GM10266 (cell line): ENCODE data around the gene TMEM147.

ENCODE experiments used
- DNase-seq: peaks from one replicate; pipeline ENCODE4 v3.0.0; 2012; ENCODE audit errors: extremely low spot score
- CTCF ChIP-seq: IDR thresholded peaks from 2 replicates; pipeline ENCODE4 v1.5.1; 2012; ENCODE audit warnings: mild to moderate bottlenecking, low read depth; ENCODE audit not compliant: control insufficient read depth, insufficient read depth; ENCODE audit errors: missing control alignments

TMEM147 gene

DNA sequence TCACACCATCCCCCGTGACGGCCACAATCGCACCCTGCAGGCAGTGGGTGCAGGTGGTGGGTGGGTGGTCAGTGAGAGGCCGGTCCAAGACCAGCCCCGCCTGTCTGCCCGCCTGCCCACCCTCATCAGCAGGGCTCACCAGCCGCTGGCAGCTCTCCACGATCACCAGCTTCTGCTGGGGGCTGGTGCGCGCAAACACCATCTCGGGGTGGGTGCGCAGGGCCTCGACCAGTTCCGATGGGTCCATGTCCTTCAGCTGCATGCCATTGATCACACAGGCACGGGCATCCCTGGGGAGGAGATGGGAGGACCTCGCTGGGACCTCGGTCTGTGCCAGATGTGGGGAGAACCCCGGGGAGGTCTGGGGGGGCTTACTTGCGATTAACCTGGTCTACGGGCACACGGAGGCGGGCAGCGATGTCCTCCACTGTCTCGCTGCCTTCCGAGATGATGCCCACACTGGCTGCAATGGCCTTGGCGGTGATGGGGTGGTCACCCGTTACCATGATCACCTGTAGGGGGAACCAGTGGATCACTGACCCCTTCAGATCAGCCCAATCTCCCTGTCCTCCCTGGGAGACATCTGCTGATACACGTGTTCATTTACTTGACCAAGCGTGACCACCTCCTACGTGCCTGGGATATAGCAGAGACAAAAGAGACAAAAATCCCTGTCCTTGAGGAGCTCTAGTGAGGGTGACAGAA lies 10.0 kb downstream of the TMEM147 start:
- TF ChIP-seq CTCF: peak; percentile 34
- DNase-seq: no peak

- TF ChIP-seq CTCF: no peak
Measured at GRCh38 chr19:35556025-35556590, 10.7 kb downstream of the TMEM147 start.

DNA sequence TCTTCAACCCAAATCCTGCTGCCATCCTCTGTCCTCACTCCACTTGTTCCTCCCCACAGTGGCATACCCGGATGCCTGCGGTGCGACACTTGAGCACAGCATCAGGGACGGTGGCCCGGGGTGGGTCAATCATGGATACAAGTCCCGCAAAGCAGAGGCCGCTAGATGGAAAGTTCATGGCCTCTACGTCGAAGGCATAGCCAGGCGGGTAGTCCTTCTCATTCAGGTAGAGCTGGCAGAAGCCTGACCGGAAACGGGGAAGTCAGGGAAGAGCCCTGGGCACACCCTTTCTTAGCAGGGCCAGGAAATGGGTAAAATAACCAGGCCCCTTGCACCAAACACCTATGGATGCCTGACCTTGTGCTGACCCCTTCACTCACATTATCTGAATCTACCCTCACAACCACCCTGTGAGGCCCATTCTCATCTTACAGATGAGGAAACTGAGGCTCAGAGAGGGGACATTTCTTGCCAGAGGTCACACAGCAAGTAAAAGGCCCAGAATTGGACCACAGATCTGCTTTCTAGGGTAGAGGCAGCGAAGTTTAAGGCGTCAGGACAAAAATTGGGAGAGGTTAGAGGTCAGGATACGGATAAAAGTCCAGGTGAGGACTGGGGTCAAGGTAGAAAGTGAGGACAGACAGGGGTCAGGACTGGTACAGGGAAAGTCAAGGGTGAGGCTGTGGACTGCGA lies 11.6 kb downstream of the TMEM147 start:
- TF ChIP-seq CTCF: no peak
- no peak for DNase-seq

More at GRCh38 chr19:35556025-35556590, 10.7 kb downstream of the TMEM147 start:
- no peak for DNase-seq

GRCh38 chr19:35557539-35558399 lies 12.3 kb downstream of the TMEM147 start:
- no peak for TF ChIP-seq CTCF
- DNase-seq: peak; percentile 77

DNA sequence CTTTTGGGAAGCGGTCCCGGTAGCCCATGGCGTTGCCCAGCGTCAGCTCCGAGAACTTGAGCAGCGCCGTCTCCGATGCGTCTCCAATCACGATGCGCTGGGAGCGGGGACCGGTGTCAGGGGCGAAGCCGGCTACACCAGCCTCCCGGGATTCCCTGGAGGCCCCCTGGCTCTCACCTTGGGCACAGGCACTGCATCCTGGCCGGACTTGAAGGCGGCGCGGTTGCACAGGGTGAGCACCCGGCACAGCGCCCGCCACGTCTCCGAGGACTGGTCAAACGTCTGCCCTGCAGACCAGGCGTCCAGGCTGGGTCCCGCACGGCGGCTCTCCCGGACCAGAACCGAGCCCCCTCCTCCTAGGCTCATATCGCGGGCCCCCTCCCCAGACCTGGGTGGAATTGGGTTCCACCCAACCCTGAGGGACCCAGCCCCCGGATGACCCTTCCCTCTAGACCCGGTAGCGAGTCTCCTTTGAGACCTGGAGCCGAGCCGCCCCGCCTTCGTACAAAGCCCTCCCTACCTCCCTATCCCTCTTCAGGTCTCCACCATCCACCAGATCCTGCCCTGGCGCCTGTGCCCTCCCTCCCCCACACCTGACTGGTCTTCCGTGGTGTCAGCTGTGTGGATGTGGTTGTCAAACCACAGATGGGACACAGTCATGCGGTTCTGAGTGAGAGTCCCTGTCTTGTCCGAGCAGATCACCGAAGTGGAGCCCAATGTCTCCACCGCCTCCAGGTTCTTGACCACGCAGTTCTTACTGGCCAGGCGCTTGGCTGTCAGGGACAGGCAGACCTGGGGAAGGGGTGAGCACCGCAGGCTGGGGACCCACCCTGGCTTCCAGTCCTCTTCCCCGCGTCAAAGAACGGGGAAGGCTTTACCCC lies 13.2 kb downstream of the TMEM147 start:
- no peak for TF ChIP-seq CTCF
- DNase-seq: no peak

DNA sequence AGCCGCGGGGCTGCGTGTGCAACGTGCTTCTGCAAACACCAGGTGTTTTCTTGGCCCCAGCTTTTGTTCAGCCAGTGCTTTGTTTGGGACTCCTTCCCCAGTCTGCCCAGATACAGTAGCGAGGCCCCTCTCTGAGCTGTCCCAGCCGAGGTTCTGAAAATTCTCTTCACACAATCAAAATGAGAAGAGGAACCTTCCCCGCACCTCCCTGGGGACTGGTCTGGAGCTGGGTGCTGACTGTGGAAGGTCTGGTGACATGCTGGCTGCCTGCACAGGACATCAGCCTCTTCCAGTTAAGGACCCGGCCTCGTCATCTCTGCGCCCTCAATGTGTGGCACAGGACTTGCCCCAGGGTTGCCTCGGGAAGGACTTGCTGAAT lies 13.8 kb downstream of the TMEM147 start:
- TF ChIP-seq CTCF: no peak
- peak; percentile 74 for DNase-seq
